Sigmoid colon (tissue), 4 donors: ENCODE results near the gene CRIP2.

Experiments used
- CTCF ChIP-seq, 4 experiments: fragments of 450-650 bp in 3 of 4; fragments of 200-600 bp in 1 of 4; IDR thresholded peaks; one replicate each; pipeline ENCODE4 v1.5.1; 2016 to 2019; ENCODE audit warnings: antibody characterized with exemption in 4 of 4, mild to moderate bottlenecking in 3 of 4, moderate library complexity in 2 of 4
- EP300 ChIP-seq, 4 donors: sonication (generic); formaldehyde crosslinking; IDR thresholded peaks; one replicate each; pipeline ENCODE4 v1.6.1; 2017; ENCODE audit warnings: antibody characterized with exemption in 4 of 4
- POLR2A ChIP-seq, 2 donors: fragments of 450-650 bp; IDR thresholded peaks; one replicate each; pipeline ENCODE4 v1.6.1; 2016; ENCODE audit warnings: antibody characterized with exemption in 2 of 2, mild to moderate bottlenecking in 2 of 2, moderate library complexity in 2 of 2
- POLR2AphosphoS5 ChIP-seq, 4 donors: sonication (generic); formaldehyde crosslinking; IDR thresholded peaks; one replicate each; pipeline ENCODE4 v1.6.1; 2017; ENCODE audit warnings: antibody characterized with exemption in 4 of 4

GRCh38 chr14:105487449-105487985, 12.9 kb downstream of the CRIP2 start:
- TF ChIP-seq POLR2A (IDR thresholded peaks at IDR 0.05), result no peak
- no peak for TF ChIP-seq CTCF (IDR thresholded peaks at IDR 0.05)
- TF ChIP-seq POLR2AphosphoS5 (IDR thresholded peaks at IDR 0.05), result no peak
- TF ChIP-seq EP300 (IDR thresholded peaks at IDR 0.05), result no peak
